ENCODE data around the gene RAI14.

DNA sequence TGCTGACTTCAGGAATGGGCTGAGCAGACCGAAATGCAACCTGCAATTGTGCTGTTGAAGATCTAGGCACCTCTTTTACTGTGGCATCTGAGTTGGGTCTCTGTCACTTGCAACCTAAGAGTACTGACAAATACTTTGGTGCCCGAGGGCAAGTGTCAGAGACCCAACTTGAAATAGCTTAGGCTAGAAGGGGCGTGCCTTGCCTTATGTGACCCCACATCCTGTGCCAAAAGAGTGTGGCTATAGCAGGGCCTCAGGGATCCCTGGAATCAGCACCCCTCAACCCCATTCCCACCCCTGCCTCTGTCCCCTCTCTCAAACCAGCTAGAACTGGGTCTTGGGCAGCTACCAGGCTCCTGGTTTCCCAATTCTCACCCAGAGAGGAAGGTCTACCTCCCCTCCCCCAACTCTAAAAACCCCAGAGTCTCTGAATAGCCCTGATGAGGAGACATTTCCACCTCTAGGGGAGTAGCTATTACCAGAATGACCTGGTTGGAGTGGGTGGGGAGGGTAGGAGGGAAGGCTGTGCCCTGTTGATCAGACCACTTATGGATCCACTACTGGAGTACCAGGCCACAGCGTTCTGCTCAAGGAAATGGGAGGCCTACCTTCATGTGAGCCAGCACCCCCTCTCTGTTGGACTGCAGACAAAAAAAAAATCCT, 17.5 kb downstream of the RAI14 start:
- no peak for TF ChIP-seq POLR2A (IDR thresholded peaks at IDR 0.05; ENCODE audit: low read depth, low read length)
- TF ChIP-seq TAF1 (IDR thresholded peaks at IDR 0.05; ENCODE audit: borderline replicate concordance, low read depth, low read length), result no peak

Measured in GM12892 (cell line).